GM23338 (cell line): ENCODE data around the gene CA12. TPM values are rescaled to one million over a fixed set of nuclear protein-coding genes. Genes with fewer than 3 reads are reported as not detected.

Experiments
- ATAC-seq: fragments of 200-7000 bp; cut with Tn5 transposase; 3 replicates; pipeline ENCODE4 v1.9.1; 2020
- DNase-seq: peaks from one replicate; pipeline ENCODE4 v3.0.0-alpha.2; 2015; ENCODE audit warnings: low spot score
- H2AFZ ChIP-seq: fragments of 200-600 bp; sonication (generic); 2 replicates; pipeline ENCODE4 v1.8.0; 2016; ENCODE audit warnings: antibody characterized with exemption, mild to moderate bottlenecking, moderate library complexity
- H3F3A ChIP-seq: fragments of 200-600 bp; sonication (generic); replicated peaks from 2 replicates; pipeline ENCODE4 v1.8.0; 2017; ENCODE audit warnings: antibody characterized with exemption, mixed run types, low read depth
- H3K27ac ChIP-seq: fragments of 200-600 bp; sonication (generic); 2 replicates; pipeline ENCODE4 v1.6.1; 2016; ENCODE audit warnings: low read depth
- H3K27me3 ChIP-seq: fragments of 200-600 bp; sonication (generic); 2 replicates; pipeline ENCODE4 v1.8.0; 2016; ENCODE audit warnings: mild to moderate bottlenecking, mixed run types, moderate library complexity; ENCODE audit not compliant: insufficient read depth
- H3K36me3 ChIP-seq: fragments of 200-600 bp; sonication (generic); 2 replicates; pipeline ENCODE4 v1.8.0; 2016; ENCODE audit warnings: mild to moderate bottlenecking; ENCODE audit not compliant: insufficient read depth
- H3K4me1 ChIP-seq: fragments of 200-600 bp; sonication (generic); 2 replicates; pipeline ENCODE4 v1.8.0; 2016; ENCODE audit warnings: mild to moderate bottlenecking, moderate library complexity; ENCODE audit not compliant: insufficient read depth
- H3K4me2 ChIP-seq: fragments of 200-600 bp; sonication (generic); 2 replicates; pipeline ENCODE4 v1.7.1; 2017; ENCODE audit warnings: mixed run types
- H3K4me3 ChIP-seq: fragments of 200-600 bp; sonication (generic); 2 replicates; pipeline ENCODE4 v1.6.1; 2016; ENCODE audit warnings: mixed run types
- H3K79me2 ChIP-seq: fragments of 200-600 bp; sonication (generic); replicated peaks from 2 replicates; pipeline ENCODE4 v1.8.0; 2017; ENCODE audit warnings: mild to moderate bottlenecking; ENCODE audit not compliant: insufficient read depth
- H3K9me2 ChIP-seq: fragments of 200-600 bp; sonication (generic); 2 replicates; pipeline ENCODE4 v1.8.0; 2017; ENCODE audit not compliant: insufficient read depth
- H4K20me1 ChIP-seq: fragments of 200-600 bp; sonication (generic); replicated peaks from 2 replicates; pipeline ENCODE4 v1.8.0; 2017; ENCODE audit warnings: mild to moderate bottlenecking; ENCODE audit not compliant: insufficient read depth
- H3K27ac Mint-ChIP-seq: 2 replicates; pipeline ENCODE4 v1.8.0; 2020; ENCODE audit warnings: inconsistent platforms, mild to moderate bottlenecking, moderate library complexity, mixed read lengths
- H3K27me3 Mint-ChIP-seq: 3 replicates; pipeline ENCODE4 v1.8.0; 2022; ENCODE audit warnings: low read depth, mild to moderate bottlenecking, moderate library complexity, mixed read lengths, inconsistent platforms; ENCODE audit not compliant: insufficient read depth, poor library complexity
- H3K36me3 Mint-ChIP-seq: 3 replicates; pipeline ENCODE4 v1.8.0; 2021; ENCODE audit warnings: low read depth, mild to moderate bottlenecking, inconsistent platforms, moderate library complexity, mixed read lengths
- H3K4me1 Mint-ChIP-seq: 3 replicates; pipeline ENCODE4 v1.8.0; 2020; ENCODE audit warnings: mild to moderate bottlenecking, inconsistent platforms, mixed read lengths
- H3K4me3 Mint-ChIP-seq: 3 replicates; pipeline ENCODE4 v1.8.0; 2021; ENCODE audit warnings: moderate library complexity, mild to moderate bottlenecking, inconsistent platforms, mixed read lengths
- H3K9me3 Mint-ChIP-seq: 3 replicates; pipeline ENCODE4 v1.8.0; 2020; ENCODE audit warnings: moderate library complexity, mild to moderate bottlenecking, inconsistent platforms, mixed read lengths
- CREB1 ChIP-seq: fragments of 250-450 bp; sonication (Bioruptor Pico); IDR thresholded peaks from 2 replicates; pipeline ENCODE4 v1.5.0; 2020; ENCODE audit warnings: low read depth, mild to moderate bottlenecking, moderate library complexity
- JUNB ChIP-seq: IDR thresholded peaks from one replicate; pipeline ENCODE4 v1.6.1; 2016; ENCODE audit warnings: antibody characterized with exemption; ENCODE audit not compliant: unreplicated experiment
- NANOG ChIP-seq: IDR thresholded peaks from 2 replicates; pipeline ENCODE4 v1.6.1; 2016; ENCODE audit warnings: antibody characterized with exemption, borderline replicate concordance
- REST ChIP-seq: IDR thresholded peaks from one replicate; pipeline ENCODE4 v1.6.1; 2018; ENCODE audit warnings: antibody characterized with exemption; ENCODE audit not compliant: unreplicated experiment
- STAT1 ChIP-seq: IDR thresholded peaks from one replicate; pipeline ENCODE4 v1.6.1; 2016; ENCODE audit warnings: antibody characterized with exemption; ENCODE audit not compliant: unreplicated experiment
- ZNF114 ChIP-seq: fragments of 250-450 bp; sonication (Bioruptor Pico); IDR thresholded peaks from 2 replicates; pipeline ENCODE4 v1.5.0; 2020; ENCODE audit warnings: mild to moderate bottlenecking, moderate library complexity
- ZNF331 ChIP-seq: fragments of 250-450 bp; sonication (Bioruptor Pico); IDR thresholded peaks from 2 replicates; pipeline ENCODE4 v1.5.0; 2020; ENCODE audit warnings: low read depth, mild to moderate bottlenecking, moderate library complexity
- polyA plus RNA-seq: library from polyadenylated mRNA; unstranded; fragments of >200 nt; fragmentation: Nextera tagmentation; extraction: Ambion mirVana; gene quantifications from 2 replicates; pipeline ENCODE4 v1.2.1, GENCODE V29; 2016
- total RNA-seq: library from RNA; depleted of rRNA; stranded (reverse); fragments of >200 nt; shearing (Covaris generic); gene quantifications from 2 replicates; pipeline ENCODE4 v1.2.3, GENCODE V29; 2014
- TF ChIP-seq, protein P1 (sequence below), 2 experiments: fragments of 200-600 bp in 1 of 2; sonication (generic) in 1 of 2; conservative IDR thresholded peaks; 2 replicates each; pipeline versions ENCODE4 v1.5.1 to v1.6.1; 2016 to 2017; ENCODE audit warnings: antibody characterized with exemption in 2 of 2, low read depth in 2 of 2, mild to moderate bottlenecking in 2 of 2, moderate library complexity in 1 of 2
- TF ChIP-seq, protein P2 (sequence below): IDR thresholded peaks from 2 replicates; pipeline ENCODE4 v1.6.1; 2016; ENCODE audit warnings: antibody characterized with exemption

CA12 gene
- total and polyA plus RNA-seq, 2 experiments from 2014 or later = 2.9 to 5.2 TPM

- no peak for TF ChIP-seq JUNB
- no peak for TF ChIP-seq ZNF114 (CRISPR knock-in tag)
- TF ChIP-seq, protein P1, sequence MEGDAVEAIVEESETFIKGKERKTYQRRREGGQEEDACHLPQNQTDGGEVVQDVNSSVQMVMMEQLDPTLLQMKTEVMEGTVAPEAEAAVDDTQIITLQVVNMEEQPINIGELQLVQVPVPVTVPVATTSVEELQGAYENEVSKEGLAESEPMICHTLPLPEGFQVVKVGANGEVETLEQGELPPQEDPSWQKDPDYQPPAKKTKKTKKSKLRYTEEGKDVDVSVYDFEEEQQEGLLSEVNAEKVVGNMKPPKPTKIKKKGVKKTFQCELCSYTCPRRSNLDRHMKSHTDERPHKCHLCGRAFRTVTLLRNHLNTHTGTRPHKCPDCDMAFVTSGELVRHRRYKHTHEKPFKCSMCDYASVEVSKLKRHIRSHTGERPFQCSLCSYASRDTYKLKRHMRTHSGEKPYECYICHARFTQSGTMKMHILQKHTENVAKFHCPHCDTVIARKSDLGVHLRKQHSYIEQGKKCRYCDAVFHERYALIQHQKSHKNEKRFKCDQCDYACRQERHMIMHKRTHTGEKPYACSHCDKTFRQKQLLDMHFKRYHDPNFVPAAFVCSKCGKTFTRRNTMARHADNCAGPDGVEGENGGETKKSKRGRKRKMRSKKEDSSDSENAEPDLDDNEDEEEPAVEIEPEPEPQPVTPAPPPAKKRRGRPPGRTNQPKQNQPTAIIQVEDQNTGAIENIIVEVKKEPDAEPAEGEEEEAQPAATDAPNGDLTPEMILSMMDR (conservative IDR thresholded peaks at IDR 0.05; ENCODE audit: low read depth in 2 of 2) = no peak
- TF ChIP-seq STAT1 = no peak
- TF ChIP-seq NANOG = no peak
- no peak for TF ChIP-seq ZNF331 (CRISPR knock-in tag)
Observed at GRCh38 chr15:63295341-63295740, 86.3 kb downstream of the CA12 start (continued).

DNA sequence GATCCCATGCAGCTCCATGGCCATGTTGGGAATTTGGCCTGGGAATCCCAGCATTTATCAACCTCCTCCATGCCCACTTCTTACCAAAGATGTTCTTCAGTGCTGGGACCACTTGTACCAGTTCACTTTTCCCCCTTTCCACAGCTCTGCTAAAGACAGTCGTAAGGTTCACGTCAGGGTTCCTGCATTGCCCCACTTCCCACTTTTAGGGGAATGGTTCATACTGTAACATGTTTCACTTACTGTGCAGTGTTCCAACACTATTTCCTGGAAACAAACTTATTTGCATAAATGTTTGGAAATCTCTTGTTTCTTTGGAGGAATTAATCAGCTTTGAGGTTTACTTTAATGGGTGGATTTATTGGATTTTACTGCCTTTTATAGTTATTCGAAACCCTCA lies 87.3 kb downstream of the CA12 start:
- no peak for TF ChIP-seq NANOG
- no peaks in the 10 kb centered on the region; the same call in 2 of the 3 replicates for H3K9me3 Mint-ChIP-seq
- Histone ChIP-seq H3F3A (no peaks in the 10 kb centered on the region), H3K4me1 (no peaks in the 10 kb centered on the region), H4K20me1 (no peaks in the 10 kb centered on the region), H3K36me3 (no peaks in the 10 kb centered on the region), H3K79me2 (no peaks in the 10 kb centered on the region), H3K4me2 (no peak overlapping the region), H3K27me3 (no peaks in the 10 kb centered on the region), H3K9me2 (no peaks in the 10 kb centered on the region), H2AFZ (no peak overlapping the region), H3K27ac (no peak overlapping the region), H3K4me3 (no peak overlapping the region)
- H3K4me1 Mint-ChIP-seq = peaks cover 6% of the 10 kb centered on the region; the same call in 2 of the 3 replicates
- DNase-seq (no peak), ATAC-seq (no peak)
- H3K4me3 Mint-ChIP-seq = no peak overlapping the region
- H3K27ac Mint-ChIP-seq = no peak overlapping the region
- H3K27me3 Mint-ChIP-seq = no peaks in the 10 kb centered on the region
- peaks cover 27% of the 10 kb centered on the region; the same call in 2 of the 3 replicates for H3K36me3 Mint-ChIP-seq

DNA sequence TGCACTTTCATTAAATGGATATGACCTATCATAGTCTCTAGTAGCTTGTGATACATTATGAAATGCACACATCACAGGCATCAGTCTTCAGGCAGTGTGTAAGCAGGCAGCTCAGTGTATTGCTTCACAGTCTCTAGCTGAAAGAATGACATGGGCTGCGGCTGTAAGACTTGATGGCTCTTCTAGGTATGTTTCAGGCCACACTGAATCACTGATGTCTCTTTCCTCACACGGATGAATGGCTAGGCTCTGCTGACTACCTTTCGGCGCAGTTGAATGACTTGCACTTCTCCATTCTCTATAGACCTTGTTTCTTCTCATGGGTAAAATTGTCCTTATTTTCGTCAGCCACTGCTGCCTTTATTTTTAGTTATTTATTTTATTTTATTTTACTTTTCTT lies 88.9 kb downstream of the CA12 start:
- H2AFZ ChIP-seq = no peak overlapping the region
- no peaks in the 10 kb centered on the region for H3K4me1 ChIP-seq
- H3K27ac ChIP-seq = no peak overlapping the region
- no peak overlapping the region for H3K4me3 ChIP-seq
- no peaks in the 10 kb centered on the region for H3K79me2 ChIP-seq
- ATAC-seq (no peak), DNase-seq (no peak)
- no peaks in the 10 kb centered on the region for H3K9me2 ChIP-seq
- Mint-ChIP-seq H3K27ac (no peak overlapping the region), H3K27me3 (no peaks in the 10 kb centered on the region), H3K4me3 (no peak overlapping the region), H3K9me3 (no peaks in the 10 kb centered on the region; the same call in 2 of the 3 replicates), H3K36me3 (peaks cover 22% of the 10 kb centered on the region; the same call in 2 of the 3 replicates), H3K4me1 (peaks cover 6% of the 10 kb centered on the region; the same call in 2 of the 3 replicates)
- H3F3A ChIP-seq = no peaks in the 10 kb centered on the region
- no peaks in the 10 kb centered on the region for H4K20me1 ChIP-seq
- no peak for TF ChIP-seq STAT1
- no peak for TF ChIP-seq CREB1 (CRISPR knock-in tag)
- TF ChIP-seq REST = no peak
- TF ChIP-seq, protein P2, sequence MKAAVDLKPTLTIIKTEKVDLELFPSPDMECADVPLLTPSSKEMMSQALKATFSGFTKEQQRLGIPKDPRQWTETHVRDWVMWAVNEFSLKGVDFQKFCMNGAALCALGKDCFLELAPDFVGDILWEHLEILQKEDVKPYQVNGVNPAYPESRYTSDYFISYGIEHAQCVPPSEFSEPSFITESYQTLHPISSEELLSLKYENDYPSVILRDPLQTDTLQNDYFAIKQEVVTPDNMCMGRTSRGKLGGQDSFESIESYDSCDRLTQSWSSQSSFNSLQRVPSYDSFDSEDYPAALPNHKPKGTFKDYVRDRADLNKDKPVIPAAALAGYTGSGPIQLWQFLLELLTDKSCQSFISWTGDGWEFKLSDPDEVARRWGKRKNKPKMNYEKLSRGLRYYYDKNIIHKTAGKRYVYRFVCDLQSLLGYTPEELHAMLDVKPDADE = no peak
- no peaks in the 10 kb centered on the region for H3K27me3 ChIP-seq
- H3K36me3 ChIP-seq = no peaks in the 10 kb centered on the region
- no peak overlapping the region for H3K4me2 ChIP-seq
